Skeletal muscle tissue (tissue), 5 donors: ENCODE results near the gene DRC7. TPM values are rescaled to one million over a fixed set of nuclear protein-coding genes. Genes with fewer than 3 reads are reported as not detected.
"Not testable (repeated sequence)": the region's sequence is repeated elsewhere in the genome, so short reads cannot be mapped to it uniquely, and the experiment has no call there.

Experiments
- H3K27ac ChIP-seq: one replicate; pipeline ENCODE4 v1.7.0; 2013; ENCODE audit warnings: mild to moderate bottlenecking, low read depth, low read length, inconsistent platforms
- H3K27me3 ChIP-seq, 3 donors: one replicate each; pipeline ENCODE4 v1.7.0; 2013; ENCODE audit warnings: low read length in 3 of 3; ENCODE audit not compliant: control insufficient read depth in 3 of 3, insufficient read depth in 3 of 3
- H3K36me3 ChIP-seq, 3 donors: one replicate each; pipeline ENCODE4 v1.7.0; 2013; ENCODE audit warnings: low read length in 3 of 3; ENCODE audit not compliant: control insufficient read depth in 3 of 3, insufficient read depth in 3 of 3
- H3K4me1 ChIP-seq, 3 donors: one replicate each; pipeline ENCODE4 v1.7.0; 2013; ENCODE audit warnings: low read length in 3 of 3, mild to moderate bottlenecking in 3 of 3; ENCODE audit not compliant: control insufficient read depth in 3 of 3, insufficient read depth in 3 of 3
- H3K4me3 ChIP-seq, 3 donors: one replicate each; pipeline ENCODE4 v1.7.0; 2013; ENCODE audit warnings: low read length in 3 of 3
- H3K9ac ChIP-seq, 3 donors: one replicate each; pipeline ENCODE4 v1.7.0; 2013; ENCODE audit warnings: low read length in 3 of 3, mild to moderate bottlenecking in 3 of 3, moderate library complexity in 2 of 3, low read depth in 1 of 3
- H3K9me3 ChIP-seq, 3 donors: one replicate each; pipeline ENCODE4 v1.7.0; 2013; ENCODE audit warnings: low read length in 3 of 3; ENCODE audit not compliant: control insufficient read depth in 3 of 3
- small RNA-seq: library from RNA; depleted of rRNA; stranded (forward); fragments of <200 nt; gene quantifications from one replicate; pipeline ENCODE3, GENCODE V24; 2014
- total RNA-seq: library from RNA; depleted of rRNA; stranded (reverse); fragments of >200 nt; gene quantifications from one replicate; pipeline ENCODE4 v1.2.3, GENCODE V29; 2014
- donor health status: Osteomylitis.

Gene DRC7
- total RNA-seq, 1 donor from 2014 or later = not detected

GRCh38 chr16:57778658-57779057, 84.1 kb downstream of the DRC7 start:
- Histone ChIP-seq H3K27ac (no peak overlapping the region), H3K4me3 (no peak overlapping the region), H3K27me3 (no peaks in the 10 kb centered on the region), H3K4me1 (peaks cover 0 to 7% (median 2%) of the 10 kb centered on the region in 3 donors), H3K9me3 (no peaks in the 10 kb centered on the region), H3K9ac (no peak overlapping the region), H3K36me3 (peaks cover 0 to 5% (median 2%) of the 10 kb centered on the region in 3 donors)

GRCh38 chr16:57779836-57780235, 85.2 kb downstream of the DRC7 start:
- not testable (repeated sequence) for H3K36me3 ChIP-seq, H3K4me1 ChIP-seq, H3K27me3 ChIP-seq, H3K27ac ChIP-seq, H3K4me3 ChIP-seq, H3K9ac ChIP-seq, H3K9me3 ChIP-seq

GRCh38 chr16:57781349-57781740, 86.7 kb downstream of the DRC7 start:
- H3K27me3 ChIP-seq = no peaks in the 10 kb centered on the region
- no peaks in the 10 kb centered on the region for H3K9me3 ChIP-seq
- no peak overlapping the region for H3K4me3 ChIP-seq
- no peak overlapping the region for H3K27ac ChIP-seq
- peaks cover 0 to 5% (median 4%) of the 10 kb centered on the region in 3 donors for H3K4me1 ChIP-seq
- no peak overlapping the region for H3K9ac ChIP-seq
- peaks cover 0 to 4% (median 3%) of the 10 kb centered on the region in 3 donors for H3K36me3 ChIP-seq

Small RNA genes lying within 50 kb of the gene (small RNA-seq; reads per million reads assigned to genes)
- gene MIR6772 = 0.09 reads per million

Other genes with a start within 250 kb of the DRC7 start
- 56.9 TPM for gene CIAPIN1, start 247.4 kb upstream of the DRC7 start, total RNA-seq
- gene COQ9, start 247.3 kb upstream of the DRC7 start, total RNA-seq = 32.9 TPM
- 62.6 TPM for gene POLR2C, start 232.1 kb upstream of the DRC7 start, total RNA-seq
- 6.8 TPM for gene DOK4, start 208.3 kb upstream of the DRC7 start, total RNA-seq
- gene CCDC102A, start 158.2 kb upstream of the DRC7 start, total RNA-seq = 7.8 TPM
- gene ADGRG5, start 152.2 kb upstream of the DRC7 start, total RNA-seq = not detected
- 0.52 TPM for gene ADGRG1, start 66.2 kb upstream of the DRC7 start, total RNA-seq
- 0.52 TPM for gene ADGRG3, start 26.5 kb upstream of the DRC7 start, total RNA-seq
- gene KATNB1, start 41.0 kb downstream of the DRC7 start, total RNA-seq = 24.0 TPM
- 9.9 TPM for gene KIFC3, start 107.7 kb downstream of the DRC7 start, total RNA-seq